ENCODE data around the gene ACTA1.

- no peak for TF ChIP-seq CTCF (IDR thresholded peaks at IDR 0.05 in 2 of 3, conservative IDR thresholded peaks at IDR 0.05 in 1 of 3; ENCODE audit: control insufficient read depth in 2 of 3, extremely low read depth in 1 of 3, insufficient read depth in 1 of 3, low read depth in 3 of 3, low read length in 3 of 3)
- no peak for TF ChIP-seq SPI1 (IDR thresholded peaks at IDR 0.05; ENCODE audit: borderline replicate concordance, insufficient read depth, low read depth, low read length)
- TF ChIP-seq YY1 (IDR thresholded peaks at IDR 0.05; ENCODE audit: low read depth, low read length), result no peak
- no peak for TF ChIP-seq CREB1 (IDR thresholded peaks at IDR 0.05; ENCODE audit: low read depth)
- TF ChIP-seq TAF1 (IDR thresholded peaks at IDR 0.05; ENCODE audit: borderline replicate concordance, low read depth, low read length), result no peak
- no peak for TF ChIP-seq EZH2 (IDR thresholded peaks at IDR 0.05; ENCODE audit: borderline replicate concordance, control insufficient read depth, low read depth, low read length)
- no peak for TF ChIP-seq EP300 (IDR thresholded peaks at IDR 0.05; ENCODE audit: borderline replicate concordance in 1 of 2, control insufficient read depth in 1 of 2, low read depth in 2 of 2, low read length in 2 of 2)
- TF ChIP-seq RAD51 (IDR thresholded peaks at IDR 0.05), result no peak
Measured at GRCh38 chr1:229447809-229448252, 13.9 kb upstream of the ACTA1 start.

All from GM12878 (cell line).